Mesenchymal stem cell (in vitro differentiated cells and primary cell): ENCODE results near the gene PID1. TPM values are rescaled to one million over a fixed set of nuclear protein-coding genes. Genes with fewer than 3 reads are reported as not detected.
A peak's percentile ranks its signal among the peaks of the same experiment; 100 is the strongest.

Experiments used
- DNase-seq: peaks from one replicate; pipeline ENCODE4 v3.0.0-alpha.2; 2013
- H2AFZ ChIP-seq: one replicate; pipeline ENCODE4 v1.6.1; 2013; ENCODE audit warnings: low read depth, mild to moderate bottlenecking, control low read depth, inconsistent platforms, low read length, moderate library complexity
- H2AK5ac ChIP-seq: 2 replicates; pipeline ENCODE4 v1.6.1; 2013; ENCODE audit warnings: low read length, moderate library complexity, mild to moderate bottlenecking, inconsistent platforms; ENCODE audit not compliant: severe bottlenecking
- H2BK120ac ChIP-seq: one replicate; pipeline ENCODE4 v1.6.1; 2013; ENCODE audit warnings: low read depth, mild to moderate bottlenecking, inconsistent platforms, low read length, moderate library complexity
- H2BK12ac ChIP-seq, 2 experiments: one replicate each; pipeline ENCODE4 v1.6.1; 2013; ENCODE audit warnings: inconsistent platforms in 2 of 2, low read length in 2 of 2, mild to moderate bottlenecking in 2 of 2, moderate library complexity in 2 of 2, control low read depth in 1 of 2
- H2BK15ac ChIP-seq: one replicate; pipeline ENCODE4 v1.6.1; 2013; ENCODE audit warnings: mild to moderate bottlenecking, low read depth, inconsistent platforms; ENCODE audit not compliant: poor library complexity, severe bottlenecking
- H2BK5ac ChIP-seq: 2 replicates; pipeline ENCODE4 v1.6.1; 2013; ENCODE audit warnings: low read depth, mild to moderate bottlenecking, low read length, control low read depth, inconsistent platforms; ENCODE audit not compliant: poor library complexity, severe bottlenecking
- H3K14ac ChIP-seq, 2 experiments: one replicate each; pipeline ENCODE4 v1.6.1; 2013; ENCODE audit warnings: inconsistent platforms in 2 of 2, low read length in 2 of 2, control low read depth in 1 of 2, mild to moderate bottlenecking in 1 of 2, moderate library complexity in 1 of 2
- H3K18ac ChIP-seq, 2 experiments: one replicate each; pipeline ENCODE4 v1.6.1; 2013; ENCODE audit warnings: inconsistent platforms in 2 of 2, low read length in 2 of 2, control low read depth in 1 of 2, low read depth in 1 of 2, mild to moderate bottlenecking in 1 of 2
- H3K23ac ChIP-seq, 2 experiments: one replicate each; pipeline ENCODE4 v1.6.1; 2013; ENCODE audit warnings: inconsistent platforms in 2 of 2, low read length in 2 of 2, mild to moderate bottlenecking in 2 of 2, moderate library complexity in 2 of 2, control low read depth in 1 of 2
- H3K27ac ChIP-seq: 2 replicates; pipeline ENCODE4 v1.5.1; 2013; ENCODE audit warnings: mild to moderate bottlenecking, moderate library complexity, low read length, control low read depth, inconsistent platforms; ENCODE audit not compliant: poor library complexity, severe bottlenecking
- H3K27me3 ChIP-seq, 2 experiments: 2 replicates each; pipeline versions ENCODE4 v1.6.1 to v1.7.0; 2013; ENCODE audit warnings: low read length in 2 of 2, mild to moderate bottlenecking in 2 of 2, moderate library complexity in 2 of 2, control low read depth in 1 of 2, inconsistent platforms in 1 of 2; ENCODE audit not compliant: control insufficient read depth in 1 of 2, insufficient read depth in 1 of 2
- H3K36me3 ChIP-seq, 2 experiments: 2 replicates each; pipeline versions ENCODE4 v1.6.1 to v1.7.0; 2013; ENCODE audit warnings: low read length in 2 of 2, control low read depth in 1 of 2, inconsistent platforms in 1 of 2, low read depth in 1 of 2, mild to moderate bottlenecking in 1 of 2; ENCODE audit not compliant: insufficient read depth in 2 of 2, control insufficient read depth in 1 of 2
- H3K4ac ChIP-seq, 2 experiments: one replicate each; pipeline ENCODE4 v1.6.1; 2013; ENCODE audit warnings: inconsistent platforms in 2 of 2, low read length in 2 of 2, mild to moderate bottlenecking in 2 of 2, moderate library complexity in 2 of 2, control low read depth in 1 of 2, low read depth in 1 of 2
- H3K4me1 ChIP-seq: 2 replicates; pipeline ENCODE4 v1.6.1; 2013; ENCODE audit warnings: low read depth, low read length, control low read depth; ENCODE audit not compliant: control insufficient read depth, insufficient read depth
- H3K4me2 ChIP-seq: 2 replicates; pipeline ENCODE4 v1.6.1; 2013; ENCODE audit warnings: low read length, mild to moderate bottlenecking, inconsistent platforms; ENCODE audit not compliant: poor library complexity, severe bottlenecking
- H3K4me3 ChIP-seq, 2 experiments: 2 replicates each; pipeline versions ENCODE4 v1.5.1 to v1.7.0; 2013; ENCODE audit warnings: low read length in 2 of 2, mild to moderate bottlenecking in 2 of 2, control low read depth in 1 of 2, low read depth in 1 of 2; ENCODE audit not compliant: insufficient read depth in 1 of 2
- H3K79me1 ChIP-seq: replicated peaks from 2 replicates; pipeline ENCODE4 v1.6.1; 2013; ENCODE audit warnings: mild to moderate bottlenecking, control low read depth, low read length, inconsistent platforms; ENCODE audit not compliant: poor library complexity, severe bottlenecking
- H3K9ac ChIP-seq: 2 replicates; pipeline ENCODE4 v1.7.0; 2013; ENCODE audit warnings: mild to moderate bottlenecking, low read length, moderate library complexity
- H3K9me3 ChIP-seq: 2 replicates; pipeline ENCODE4 v1.7.0; 2013; ENCODE audit warnings: mild to moderate bottlenecking, low read length; ENCODE audit not compliant: control insufficient read depth
- H4K8ac ChIP-seq: one replicate; pipeline ENCODE4 v1.6.1; 2013; ENCODE audit warnings: inconsistent platforms, mild to moderate bottlenecking, low read length, moderate library complexity
- H4K91ac ChIP-seq: one replicate; pipeline ENCODE4 v1.6.1; 2013; ENCODE audit warnings: mild to moderate bottlenecking, low read length, inconsistent platforms
- WGBS: methylation state at CpG from one replicate; pipeline ENCODE4 v1.1.7; 2013; ENCODE audit warnings: mixed read lengths; 5-methylcytosine and 5-hydroxymethylcytosine counted together
- polyA plus RNA-seq, 2 experiments: library from polyadenylated mRNA; stranded (reverse); fragments of 200-250 nt; gene quantifications; one replicate each; pipeline ENCODE4 v1.2.3, GENCODE V29; 2013

PID1 gene
- 7.7 TPM for polyA plus RNA-seq (2013, experiment 1 of 2)
- polyA plus RNA-seq (2013, experiment 2 of 2) = 7.5 TPM

- no peak within 1 kb of the TSS for H3K23ac ChIP-seq
- H2BK12ac ChIP-seq = no peak within 1 kb of the TSS
- no peak within 1 kb of the TSS for H2BK15ac ChIP-seq
- peak within 1 kb of the TSS; percentile 83 for H3K9ac ChIP-seq
- peak within 1 kb of the TSS; percentile 71 to 84 for H3K4me3 ChIP-seq
- no peaks in the 10 kb centered on the region for H3K36me3 ChIP-seq
- WGBS = 18% methylated on average over 30 of the region's 68 CpGs
- no peak within 1 kb of the TSS for H2AK5ac ChIP-seq
- H3K4me1 ChIP-seq = peaks cover 4% of the 10 kb centered on the region
- H3K79me1 ChIP-seq = no peaks in the 10 kb centered on the region
- no peak within 1 kb of the TSS for H2BK5ac ChIP-seq
- H4K91ac ChIP-seq = peak within 1 kb of the TSS; percentile 70
- DNase-seq = peak; percentile 26
- peak within 1 kb of the TSS; percentile 93 for H3K4me2 ChIP-seq
- H4K8ac ChIP-seq = no peak within 1 kb of the TSS
- no peaks in the 10 kb centered on the region for H3K27me3 ChIP-seq
- H2BK120ac ChIP-seq = no peak within 1 kb of the TSS
- H3K14ac ChIP-seq = no peak within 1 kb of the TSS
- no peaks in the 10 kb centered on the region for H3K9me3 ChIP-seq
- H2AFZ ChIP-seq = peak within 1 kb of the TSS; percentile 90
- no peak within 1 kb of the TSS for H3K4ac ChIP-seq
- no peak within 1 kb of the TSS for H3K18ac ChIP-seq
- H3K27ac ChIP-seq = no peak within 1 kb of the TSS
Observed at GRCh38 chr2:229270551-229271410, at the start of gene PID1. PID1 (minus strand) TSS chr2:229271287; CDS start chr2:229271043, 244 bp downstream.

DNA sequence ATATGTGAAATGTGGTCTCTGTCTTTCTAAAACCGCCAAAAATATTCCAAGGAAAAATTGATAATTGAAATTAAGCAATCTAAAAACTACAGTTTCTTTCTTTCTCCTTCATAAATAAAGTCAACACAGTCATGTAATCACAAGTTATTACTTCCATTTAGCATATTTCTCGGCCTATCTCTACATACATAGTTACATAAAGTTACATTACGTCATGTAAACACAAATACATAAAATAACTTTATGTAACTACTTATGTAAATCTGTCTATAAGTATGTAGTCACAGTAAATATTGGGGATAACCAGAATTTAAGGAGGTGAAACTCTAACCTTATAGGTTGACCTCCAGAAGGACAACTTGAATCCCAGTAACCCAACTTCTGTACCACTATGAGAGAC is 48.5 kb upstream of the PID1 start:
- no peaks in the 10 kb centered on the region for H3K36me3 ChIP-seq
- H3K9me3 ChIP-seq = no peaks in the 10 kb centered on the region
- H3K79me1 ChIP-seq = no peaks in the 10 kb centered on the region
- no peak overlapping the region for H2BK5ac ChIP-seq
- no peak overlapping the region for H3K4ac ChIP-seq
- H3K14ac ChIP-seq = no peak overlapping the region
- no peak overlapping the region for H4K91ac ChIP-seq
- no peak overlapping the region for H2BK15ac ChIP-seq
- no peak overlapping the region for H4K8ac ChIP-seq
- no peak overlapping the region for H2BK12ac ChIP-seq
- no peak overlapping the region for H2BK120ac ChIP-seq
- H2AFZ ChIP-seq = no peak overlapping the region
- H3K23ac ChIP-seq = no peak overlapping the region
- no peaks in the 10 kb centered on the region for H3K4me1 ChIP-seq
- no peak overlapping the region for H3K4me2 ChIP-seq
- no peak overlapping the region for H3K27ac ChIP-seq
- H3K9ac ChIP-seq = no peak overlapping the region
- H2AK5ac ChIP-seq = no peak overlapping the region
- no peak overlapping the region for H3K4me3 ChIP-seq
- H3K18ac ChIP-seq = no peak overlapping the region
- WGBS = 33% methylated on average over 1 of the region's 3 CpGs
- DNase-seq = no peak
- H3K27me3 ChIP-seq = no peaks in the 10 kb centered on the region

- no peak overlapping the region for H3K14ac ChIP-seq
- H4K8ac ChIP-seq = no peak overlapping the region
- H3K4me3 ChIP-seq = peak overlapping the region in 1 of 2 experiments; percentile 9
- H3K27me3 ChIP-seq = no peaks in the 10 kb centered on the region
- no peak overlapping the region for H3K18ac ChIP-seq
- DNase-seq = no peak
- no peak overlapping the region for H2BK120ac ChIP-seq
- H3K4me1 ChIP-seq = no peaks in the 10 kb centered on the region
- H2BK15ac ChIP-seq = no peak overlapping the region
- H2AFZ ChIP-seq = no peak overlapping the region
- H4K91ac ChIP-seq = no peak overlapping the region
- H3K4ac ChIP-seq = no peak overlapping the region
- 78% methylated on average over 5 of the region's 5 CpGs for WGBS
- H3K23ac ChIP-seq = no peak overlapping the region
- no peaks in the 10 kb centered on the region for H3K36me3 ChIP-seq
- no peaks in the 10 kb centered on the region for H3K79me1 ChIP-seq
- H3K9ac ChIP-seq = peak overlapping the region; percentile 78
- H2BK12ac ChIP-seq = no peak overlapping the region
- no peak overlapping the region for H2BK5ac ChIP-seq
- no peaks in the 10 kb centered on the region for H3K9me3 ChIP-seq
- H3K27ac ChIP-seq = no peak overlapping the region
- no peak overlapping the region for H2AK5ac ChIP-seq
- no peak overlapping the region for H3K4me2 ChIP-seq
Observed at GRCh38 chr2:229314117-229314516, 43.0 kb upstream of the PID1 start.

- Histone ChIP-seq H3K27ac (no peak overlapping the region), H3K23ac (no peak overlapping the region), H3K4me2 (no peak overlapping the region), H3K4ac (no peak overlapping the region), H4K91ac (no peak overlapping the region), H3K9me3 (no peaks in the 10 kb centered on the region), H3K14ac (no peak overlapping the region), H3K27me3 (no peaks in the 10 kb centered on the region), H3K36me3 (no peaks in the 10 kb centered on the region), H3K18ac (no peak overlapping the region), H4K8ac (no peak overlapping the region), H3K9ac (peak overlapping the region; percentile 78), H2BK15ac (no peak overlapping the region), H2AK5ac (no peak overlapping the region), H3K4me3 (peak overlapping the region in 1 of 2 experiments; percentile 9), H3K4me1 (no peaks in the 10 kb centered on the region), H2AFZ (no peak overlapping the region), H2BK5ac (no peak overlapping the region), H3K79me1 (no peaks in the 10 kb centered on the region), H2BK12ac (no peak overlapping the region), H2BK120ac (no peak overlapping the region)
- peak; percentile 1 for DNase-seq
- 83% methylated on average over 2 of the region's 3 CpGs for WGBS
Observed at GRCh38 chr2:229313591-229313990, 42.5 kb upstream of the PID1 start.
